Lung (tissue), 12 donors: ENCODE data around the gene PRODH. TPM values are rescaled to one million over a fixed set of nuclear protein-coding genes. Genes with fewer than 3 reads are reported as not detected.
"Not testable (repeated sequence)": the region's sequence is repeated elsewhere in the genome, so short reads cannot be mapped to it uniquely, and the experiment has no call there.

Experiments
- ATAC-seq: fragments of 200-7000 bp; cut with Tn5 transposase; one replicate; pipeline ENCODE4 v1.9.1; 2020; ENCODE audit warnings: moderate number of reproducible peaks; ENCODE audit not compliant: insufficient read depth, low FRiP score
- DNase-seq, 3 donors: peaks; one replicate each; pipeline ENCODE4 v3.0.0-alpha.2; 2013 to 2017
- H3K27ac ChIP-seq, 2 donors: one replicate each; pipeline ENCODE4 v1.5.1; 2013; ENCODE audit warnings: mild to moderate bottlenecking in 2 of 2, moderate library complexity in 2 of 2, control low read depth in 1 of 2, inconsistent platforms in 1 of 2, low read depth in 1 of 2, low read length in 1 of 2
- H3K27me3 ChIP-seq, 3 donors: one replicate each; pipeline ENCODE4 v1.5.1; 2013; ENCODE audit warnings: low read length in 2 of 3; ENCODE audit not compliant: control insufficient read depth in 3 of 3, insufficient read depth in 3 of 3
- H3K36me3 ChIP-seq, 4 donors: one replicate each; pipeline ENCODE4 v1.5.1; 2013; ENCODE audit warnings: low read length in 4 of 4, mild to moderate bottlenecking in 1 of 4, moderate library complexity in 1 of 4; ENCODE audit not compliant: control insufficient read depth in 4 of 4, insufficient read depth in 4 of 4
- H3K4me1 ChIP-seq, 5 donors: one replicate each; pipeline ENCODE4 v1.5.1; 2013; ENCODE audit warnings: low read length in 5 of 5, mild to moderate bottlenecking in 2 of 5, moderate library complexity in 1 of 5; ENCODE audit not compliant: control insufficient read depth in 5 of 5, insufficient read depth in 5 of 5
- H3K4me3 ChIP-seq: one replicate; pipeline ENCODE4 v1.5.1; 2013; ENCODE audit warnings: mild to moderate bottlenecking, control low read depth, moderate library complexity
- H3K9ac ChIP-seq, 2 donors: one replicate each; pipeline ENCODE4 v1.5.1; 2013; ENCODE audit warnings: low read length in 2 of 2, control low read depth in 1 of 2; ENCODE audit not compliant: insufficient read depth in 1 of 2
- H3K9me3 ChIP-seq, 4 donors: one replicate each; pipeline ENCODE4 v1.5.1; 2013; ENCODE audit warnings: low read length in 3 of 4, mild to moderate bottlenecking in 1 of 4, moderate library complexity in 1 of 4; ENCODE audit not compliant: control insufficient read depth in 4 of 4, insufficient read depth in 3 of 4
- WGBS, 2 donors: extraction: QIAGEN DNeasy Blood & Tissue Kit; methylation state at CpG; one replicate each; pipeline ENCODE4 v1.1.7; 2013; 5-methylcytosine and 5-hydroxymethylcytosine counted together
- polyA plus RNA-seq, 2 donors: library from polyadenylated mRNA; stranded (reverse); fragments of 200-250 nt; gene quantifications; one replicate each; pipeline ENCODE4 v1.2.1, GENCODE V29; 2013
- total RNA-seq, 2 donors: library from RNA; depleted of rRNA in 1 of 2; stranded (reverse); fragments of >200 nt in 1 of 2; gene quantifications; one replicate each; pipeline ENCODE4 v1.2.1, GENCODE V29; 2014 to 2021
- TF ChIP-seq, protein P1 (sequence below): IDR thresholded peaks from 2 replicates; pipeline ENCODE4 v1.5.1; 2012; ENCODE audit warnings: mild to moderate bottlenecking; ENCODE audit errors: control extremely low read depth, extremely low read depth
- donor health status: control.
- donor health status: control.
- donor health status: Bipolar disorder and iron deficiency.
- donor health status: healthy.
- donor health status: DM: yes; HTN: yes; CAD: no.

PRODH gene
- total and polyA plus RNA-seq, 4 donors: 6.6 to 65.7 (median 32.3) TPM

- WGBS, 2 donors: 49 to 55% methylated on average over 18 to 20 of the region's 20 CpGs
- DNase-seq (peak; percentile 38 to 70 (median 64)), ATAC-seq (no peak)
- Histone ChIP-seq H3K27ac (no peak overlapping the region), H3K4me3 (no peak overlapping the region), H3K9ac (no peak overlapping the region), H3K36me3 (no peaks in the 10 kb centered on the region), H3K9me3 (no peaks in the 10 kb centered on the region), H3K27me3 (peaks cover 0 to 6% (median 0%) of the 10 kb centered on the region in 3 donors), H3K4me1 (peaks cover 0 to 1% (median 0%) of the 10 kb centered on the region in 5 donors)
- TF ChIP-seq, protein P1, sequence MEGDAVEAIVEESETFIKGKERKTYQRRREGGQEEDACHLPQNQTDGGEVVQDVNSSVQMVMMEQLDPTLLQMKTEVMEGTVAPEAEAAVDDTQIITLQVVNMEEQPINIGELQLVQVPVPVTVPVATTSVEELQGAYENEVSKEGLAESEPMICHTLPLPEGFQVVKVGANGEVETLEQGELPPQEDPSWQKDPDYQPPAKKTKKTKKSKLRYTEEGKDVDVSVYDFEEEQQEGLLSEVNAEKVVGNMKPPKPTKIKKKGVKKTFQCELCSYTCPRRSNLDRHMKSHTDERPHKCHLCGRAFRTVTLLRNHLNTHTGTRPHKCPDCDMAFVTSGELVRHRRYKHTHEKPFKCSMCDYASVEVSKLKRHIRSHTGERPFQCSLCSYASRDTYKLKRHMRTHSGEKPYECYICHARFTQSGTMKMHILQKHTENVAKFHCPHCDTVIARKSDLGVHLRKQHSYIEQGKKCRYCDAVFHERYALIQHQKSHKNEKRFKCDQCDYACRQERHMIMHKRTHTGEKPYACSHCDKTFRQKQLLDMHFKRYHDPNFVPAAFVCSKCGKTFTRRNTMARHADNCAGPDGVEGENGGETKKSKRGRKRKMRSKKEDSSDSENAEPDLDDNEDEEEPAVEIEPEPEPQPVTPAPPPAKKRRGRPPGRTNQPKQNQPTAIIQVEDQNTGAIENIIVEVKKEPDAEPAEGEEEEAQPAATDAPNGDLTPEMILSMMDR: no peak
Measured at GRCh38 chr22:18968011-18968749, 32.1 kb upstream of the PRODH start.

DNA sequence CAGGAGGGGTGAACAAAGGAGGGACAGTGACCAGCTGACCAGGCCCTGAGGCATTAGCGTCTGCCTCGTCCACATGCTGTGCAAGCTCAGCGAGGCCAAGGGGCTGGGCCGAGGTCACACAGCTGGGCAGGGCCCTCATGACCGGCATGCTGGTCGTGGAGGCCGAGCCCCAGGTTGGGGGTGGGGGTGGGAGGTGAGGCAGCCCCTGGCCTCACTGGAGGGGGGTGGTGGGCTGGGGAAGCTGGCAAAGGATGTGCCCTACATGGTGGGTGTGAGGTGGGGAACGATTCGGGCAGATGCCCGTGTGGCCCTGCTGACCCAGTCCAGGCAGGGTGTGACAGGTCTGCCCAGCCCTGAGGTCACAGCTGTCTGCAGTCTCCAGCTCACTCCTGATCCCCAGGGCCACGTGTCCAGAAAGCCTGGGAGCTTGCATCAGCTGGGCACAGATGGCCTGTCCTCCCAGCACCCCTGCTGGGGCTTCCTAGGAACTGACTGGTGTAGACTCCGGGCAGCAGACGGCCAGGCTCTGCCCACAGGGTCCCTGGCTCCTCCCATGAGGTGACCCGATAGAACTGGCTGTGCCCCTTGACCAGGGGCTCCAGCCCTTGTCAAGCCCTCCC, 31.4 kb upstream of the PRODH start:
- not testable (repeated sequence) for H3K4me3 ChIP-seq, ATAC-seq, H3K4me1 ChIP-seq, H3K36me3 ChIP-seq, H3K27me3 ChIP-seq, H3K9me3 ChIP-seq, DNase-seq, H3K27ac ChIP-seq, H3K9ac ChIP-seq
- 60 to 69% methylated on average over 14 of the region's 14 CpGs for WGBS, 2 donors

DNA sequence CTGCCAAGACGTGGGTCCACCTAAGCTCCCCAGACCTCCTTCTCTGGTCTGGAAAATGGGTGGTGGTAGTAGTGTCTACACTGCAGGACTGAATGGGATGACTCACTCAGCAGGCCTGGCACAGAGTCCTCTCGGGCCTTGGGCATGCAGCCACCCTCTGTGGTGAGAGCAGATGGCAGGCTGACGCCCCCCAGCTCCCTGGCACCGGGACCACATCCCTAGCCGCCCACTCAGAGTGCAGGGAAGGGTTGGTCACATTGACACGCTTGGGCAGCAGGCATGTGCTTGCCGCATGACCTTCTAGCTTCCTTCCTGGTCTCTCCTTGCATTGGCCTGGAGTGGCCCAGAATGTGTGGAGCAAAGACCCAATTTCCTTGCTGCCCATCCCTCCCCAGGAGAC, 30.7 kb upstream of the PRODH start:
- TF ChIP-seq, protein P1: no peak
- DNase-seq (no peak), ATAC-seq (no peak)
- no peaks in the 10 kb centered on the region for H3K9me3 ChIP-seq
- H3K9ac ChIP-seq: no peak overlapping the region
- H3K4me3 ChIP-seq: no peak overlapping the region
- H3K36me3 ChIP-seq: no peaks in the 10 kb centered on the region
- H3K4me1 ChIP-seq: peaks cover 0 to 1% (median 0%) of the 10 kb centered on the region in 5 donors
- H3K27ac ChIP-seq: no peak overlapping the region
- WGBS, 2 donors: 60 to 74% methylated on average over 7 of the region's 7 CpGs
- peaks cover 0 to 6% (median 0%) of the 10 kb centered on the region in 3 donors for H3K27me3 ChIP-seq

GRCh38 chr22:18965526-18966421, 29.7 kb upstream of the PRODH start:
- Histone ChIP-seq H3K9ac (no peak overlapping the region), H3K27me3 (peaks cover 0 to 2% (median 0%) of the 10 kb centered on the region in 3 donors), H3K9me3 (no peaks in the 10 kb centered on the region), H3K4me1 (no peaks in the 10 kb centered on the region), H3K36me3 (no peaks in the 10 kb centered on the region), H3K27ac (no peak overlapping the region), H3K4me3 (no peak overlapping the region)
- TF ChIP-seq, protein P1: no peak
- DNase-seq (no peak), ATAC-seq (no peak)
- 78 to 82% methylated on average over 14 of the region's 14 CpGs for WGBS, 2 donors

DNA sequence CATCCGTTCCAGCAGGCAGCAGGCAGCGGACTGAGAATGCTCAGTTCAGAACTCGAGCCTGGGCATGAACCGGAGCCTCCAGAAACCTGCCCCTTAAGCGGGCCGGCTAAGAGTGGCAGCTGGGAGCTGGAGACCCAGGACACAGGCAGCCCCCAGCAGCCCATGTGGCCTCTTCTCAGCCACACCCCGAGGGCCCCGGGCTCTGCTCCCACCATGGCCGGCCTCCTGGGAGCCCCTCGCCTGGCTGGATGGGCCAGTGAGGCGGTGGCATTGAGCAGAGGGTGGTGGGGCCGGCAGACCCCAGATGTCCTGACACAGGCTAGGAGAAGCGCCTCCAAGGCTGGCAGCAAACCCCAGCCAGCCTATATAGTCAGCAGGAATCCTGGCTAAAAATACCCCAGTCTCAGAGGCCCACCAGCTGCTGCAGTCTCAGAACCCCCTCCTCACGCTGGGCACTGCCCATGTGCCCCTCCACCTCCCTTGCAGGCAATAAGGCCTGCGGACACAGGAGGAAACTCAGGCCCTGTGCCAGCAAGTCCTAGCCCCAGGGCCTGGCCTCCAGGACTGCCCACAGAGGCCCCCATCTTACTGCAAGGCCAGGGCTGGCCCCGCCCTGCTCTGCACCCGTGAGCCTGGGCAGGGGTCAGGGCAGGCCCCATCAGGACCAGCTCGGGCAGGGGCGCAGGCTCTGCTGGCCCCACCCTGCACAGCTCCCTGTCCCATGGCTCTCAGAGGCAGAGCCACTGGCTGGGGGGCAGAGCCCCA, 28.6 kb upstream of the PRODH start:
- H3K27ac ChIP-seq, H3K36me3 ChIP-seq, H3K9ac ChIP-seq, H3K27me3 ChIP-seq, ATAC-seq, H3K4me3 ChIP-seq, DNase-seq, H3K4me1 ChIP-seq, H3K9me3 ChIP-seq: not testable (repeated sequence)
- 78 to 83% methylated on average over 16 to 18 of the region's 19 CpGs for WGBS, 2 donors
